NB4 (cell line): ENCODE measurements around the gene ENGASE.

Experiments
- MAX ChIP-seq: IDR thresholded peaks from 2 replicates; pipeline ENCODE4 v1.6.1; 2011; ENCODE audit warnings: low read depth, low read length
- TF ChIP-seq, protein P1 (sequence below): IDR thresholded peaks from one replicate; pipeline ENCODE4 v1.5.1; 2012; ENCODE audit warnings: low read depth, low read length

DNA sequence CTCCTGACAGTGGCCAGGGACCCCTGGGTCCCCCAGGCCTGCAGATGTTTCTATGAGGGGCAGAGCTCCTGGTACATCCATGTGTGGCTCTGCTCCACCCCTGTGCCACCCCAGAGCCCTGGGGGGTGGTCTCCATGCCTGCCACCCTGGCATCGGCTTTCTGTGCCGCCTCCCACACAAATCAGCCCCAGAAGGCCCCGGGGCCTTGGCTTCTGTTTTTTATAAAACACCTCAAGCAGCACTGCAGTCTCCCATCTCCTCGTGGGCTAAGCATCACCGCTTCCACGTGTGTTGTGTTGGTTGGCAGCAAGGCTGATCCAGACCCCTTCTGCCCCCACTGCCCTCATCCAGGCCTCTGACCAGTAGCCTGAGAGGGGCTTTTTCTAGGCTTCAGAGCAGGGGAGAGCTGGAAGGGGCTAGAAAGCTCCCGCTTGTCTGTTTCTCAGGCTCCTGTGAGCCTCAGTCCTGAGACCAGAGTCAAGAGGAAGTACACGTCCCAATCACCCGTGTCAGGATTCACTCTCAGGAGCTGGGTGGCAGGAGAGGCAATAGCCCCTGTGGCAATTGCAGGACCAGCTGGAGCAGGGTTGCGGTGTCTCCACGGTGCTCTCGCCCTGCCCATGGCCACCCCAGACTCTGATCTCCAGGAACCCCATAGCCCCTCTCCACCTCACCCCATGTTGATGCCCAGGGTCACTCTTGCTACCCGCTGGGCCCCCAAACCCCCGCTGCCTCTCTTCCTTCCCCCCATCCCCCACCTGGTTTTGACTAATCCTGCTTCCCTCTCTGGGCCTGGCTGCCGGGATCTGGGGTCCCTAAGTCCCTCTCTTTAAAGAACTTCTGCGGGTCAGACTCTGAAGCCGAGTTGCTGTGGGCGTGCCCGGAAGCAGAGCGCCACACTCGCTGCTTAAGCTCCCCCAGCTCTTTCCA is 25.5 kb upstream of the ENGASE start:
- TF ChIP-seq, protein P1, sequence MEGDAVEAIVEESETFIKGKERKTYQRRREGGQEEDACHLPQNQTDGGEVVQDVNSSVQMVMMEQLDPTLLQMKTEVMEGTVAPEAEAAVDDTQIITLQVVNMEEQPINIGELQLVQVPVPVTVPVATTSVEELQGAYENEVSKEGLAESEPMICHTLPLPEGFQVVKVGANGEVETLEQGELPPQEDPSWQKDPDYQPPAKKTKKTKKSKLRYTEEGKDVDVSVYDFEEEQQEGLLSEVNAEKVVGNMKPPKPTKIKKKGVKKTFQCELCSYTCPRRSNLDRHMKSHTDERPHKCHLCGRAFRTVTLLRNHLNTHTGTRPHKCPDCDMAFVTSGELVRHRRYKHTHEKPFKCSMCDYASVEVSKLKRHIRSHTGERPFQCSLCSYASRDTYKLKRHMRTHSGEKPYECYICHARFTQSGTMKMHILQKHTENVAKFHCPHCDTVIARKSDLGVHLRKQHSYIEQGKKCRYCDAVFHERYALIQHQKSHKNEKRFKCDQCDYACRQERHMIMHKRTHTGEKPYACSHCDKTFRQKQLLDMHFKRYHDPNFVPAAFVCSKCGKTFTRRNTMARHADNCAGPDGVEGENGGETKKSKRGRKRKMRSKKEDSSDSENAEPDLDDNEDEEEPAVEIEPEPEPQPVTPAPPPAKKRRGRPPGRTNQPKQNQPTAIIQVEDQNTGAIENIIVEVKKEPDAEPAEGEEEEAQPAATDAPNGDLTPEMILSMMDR, result no peak
- TF ChIP-seq MAX, result no peak
